Measurements from ENCODE around the gene DAAM2.

DAAM2 gene

GRCh38 chr6:39841923-39842322 lies 49.7 kb downstream of the DAAM2 start:
- no peak for TF ChIP-seq CTCF (IDR thresholded peaks at IDR 0.05)
- no peak for DNase-seq (ENCODE audit: low spot score)
- Histone ChIP-seq H3K4me3 (no peak overlapping the region), H3K27ac (peak overlapping the region in 1 of 2 donors; percentile 39)

- TF ChIP-seq CTCF (IDR thresholded peaks at IDR 0.05): no peak
- Histone ChIP-seq H3K27ac (peak overlapping the region; percentile 67 to 86), H3K4me3 (peak overlapping the region; percentile 31)
- no peak for DNase-seq (ENCODE audit: low spot score)
Measured at GRCh38 chr6:39843305-39844020, 51.3 kb downstream of the DAAM2 start.

- Histone ChIP-seq H3K27ac (peak overlapping the region; percentile 23 to 86), H3K4me3 (no peak overlapping the region)
- DNase-seq (ENCODE audit: low spot score): no peak
- TF ChIP-seq CTCF (IDR thresholded peaks at IDR 0.05): no peak
Measured at GRCh38 chr6:39844866-39845265, 52.7 kb downstream of the DAAM2 start.

- no peak for TF ChIP-seq CTCF (IDR thresholded peaks at IDR 0.05)
- H3K4me3 ChIP-seq: peak overlapping the region; percentile 21
- DNase-seq (ENCODE audit: low spot score): peak; percentile 80
- H3K27ac ChIP-seq: peak overlapping the region; percentile 48 to 65
Measured at GRCh38 chr6:39847221-39847620, 55.0 kb downstream of the DAAM2 start.

GRCh38 chr6:39848171-39848570 lies 56.0 kb downstream of the DAAM2 start:
- peak overlapping the region; percentile 41 to 65 for H3K27ac ChIP-seq
- TF ChIP-seq CTCF (IDR thresholded peaks at IDR 0.05): no peak
- no peak for DNase-seq (ENCODE audit: low spot score)
- peak overlapping the region; percentile 58 for H3K4me3 ChIP-seq

GRCh38 chr6:39849228-39849627 lies 57.1 kb downstream of the DAAM2 start:
- H3K27ac ChIP-seq: peak overlapping the region; percentile 41 to 65
- peak overlapping the region; percentile 58 for H3K4me3 ChIP-seq
- no peak for DNase-seq (ENCODE audit: low spot score)
- TF ChIP-seq CTCF (IDR thresholded peaks at IDR 0.05): no peak

- DNase-seq (ENCODE audit: low spot score): peak; percentile 71
- no peak for TF ChIP-seq CTCF (IDR thresholded peaks at IDR 0.05)
- Histone ChIP-seq H3K4me3 (peak overlapping the region; percentile 58), H3K27ac (peak overlapping the region; percentile 15 to 65)
Measured at GRCh38 chr6:39849764-39850163, 57.6 kb downstream of the DAAM2 start.

All from coronary artery (tissue), 2 donors.